ENCODE results near the gene PDZRN3.

- TF ChIP-seq SPI1 (IDR thresholded peaks at IDR 0.05; ENCODE audit: borderline replicate concordance, low read depth) (no peak), CTCF (IDR thresholded peaks at IDR 0.05; ENCODE audit: insufficient read depth, low read length) (no peak), REST (IDR thresholded peaks at IDR 0.05; ENCODE audit: insufficient replicate concordance, low read depth) (no peak), POLR2AphosphoS5 (IDR thresholded peaks at IDR 0.05; ENCODE audit: low read depth) (no peak)
These were observed 178.2 kb downstream of the PDZRN3 start for GRCh38 chr3:73446467-73447110.
